ENCODE results near the gene HMGN4. TPM values are rescaled to one million over a fixed set of nuclear protein-coding genes. Genes with fewer than 3 reads are reported as not detected.

HMGN4 gene
- total and polyA plus RNA-seq, 2 of the 8 experiments (the other 6 are each of a cell fraction or from before 2014, with no cell fraction given), result 23.4 to 66.4 TPM

DNA sequence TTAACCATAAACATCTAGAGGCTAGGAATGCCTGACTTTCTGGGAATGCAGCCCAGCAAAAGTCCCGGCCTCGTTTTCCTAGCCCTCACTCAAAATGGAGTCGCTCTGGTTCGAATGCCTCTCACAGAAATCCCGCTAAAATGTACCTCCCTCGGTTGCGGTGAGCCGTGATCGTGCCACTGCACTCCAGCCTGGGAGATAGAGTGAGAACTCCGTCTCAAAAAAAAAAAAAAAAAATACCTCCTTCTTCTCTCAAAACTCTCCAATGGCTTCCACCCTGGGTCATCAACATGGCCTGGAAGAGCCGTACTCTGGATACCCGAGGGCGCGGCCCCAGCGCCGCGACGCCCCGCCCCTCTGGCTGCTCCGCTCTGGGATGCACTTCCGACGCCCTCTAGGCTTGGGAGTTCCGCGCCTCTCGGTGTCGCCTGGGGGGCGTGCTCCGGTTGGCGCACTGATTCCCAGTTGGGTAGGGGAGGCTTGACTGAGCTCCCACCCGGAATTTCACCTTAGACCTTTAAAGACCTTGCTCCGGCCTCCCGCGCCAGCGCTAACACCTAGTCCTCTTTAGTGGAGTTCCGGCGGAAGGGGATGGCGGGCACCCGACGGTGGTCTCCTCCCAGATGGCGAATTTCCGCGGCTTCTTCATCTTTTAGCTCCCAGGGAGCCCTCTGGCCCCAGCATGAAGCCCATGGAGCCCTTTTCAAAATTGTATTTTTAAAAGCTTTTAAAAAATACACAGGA is 12.3 kb downstream of the HMGN4 start (continued):
- TF ChIP-seq SUZ12 (IDR thresholded peaks at IDR 0.05; ENCODE audit: low read length) (no peak), ASH2L (IDR thresholded peaks at IDR 0.05; ENCODE audit: low read length) (peak; percentile 59), EGR1 (IDR thresholded peaks at IDR 0.05; ENCODE audit: borderline replicate concordance, low read depth, low read length) (no peak), CREB1 (IDR thresholded peaks at IDR 0.05) (peak; percentile 41; the same call in 1 of the 2 replicates)
